Astrocyte of the cerebellum (primary cell): Measurements from ENCODE around the gene C3orf62.

ENCODE experiments used
- DNase-seq: peaks from one replicate; pipeline ENCODE4 v3.0.0-alpha.2; 2011; ENCODE audit warnings: low read depth
- H3K4me3 ChIP-seq: 2 replicates; pipeline ENCODE4 v1.5.1; 2011; ENCODE audit warnings: mild to moderate bottlenecking, low read depth, low read length, moderate library complexity
- CTCF ChIP-seq: IDR thresholded peaks from 2 replicates; pipeline ENCODE4 v1.5.1; 2012; ENCODE audit warnings: low read length, low read depth, moderate library complexity, mild to moderate bottlenecking; ENCODE audit errors: missing control alignments
- in situ Hi-C: cut with HindIII; loops from 2 replicates; pipeline ENCODE4 v1.10.0; 2017; ENCODE audit warnings: low sequenced_read_pairs

C3orf62 gene

GRCh38 chr3:49270156-49270500, 6.9 kb downstream of the C3orf62 start:
- TF ChIP-seq CTCF = no peak
- no peak overlapping the region for H3K4me3 ChIP-seq
- DNase-seq = no peak
- in situ Hi-C loops = no loop called here

- TF ChIP-seq CTCF = no peak
- DNase-seq = no peak
- H3K4me3 ChIP-seq = no peak overlapping the region
- in situ Hi-C loops = no loop called here
Measured at GRCh38 chr3:49269443-49270155, 7.4 kb downstream of the C3orf62 start.

- DNase-seq = no peak
- no peak for TF ChIP-seq CTCF
- H3K4me3 ChIP-seq = no peak overlapping the region
- in situ Hi-C loops = no loop called here
Measured at GRCh38 chr3:49266410-49267095, 10.5 kb downstream of the C3orf62 start.

- DNase-seq = no peak
- H3K4me3 ChIP-seq = no peak overlapping the region
- in situ Hi-C loops = no loop called here
- TF ChIP-seq CTCF = no peak
Measured at GRCh38 chr3:49265661-49266386, 11.2 kb downstream of the C3orf62 start.

GRCh38 chr3:49263159-49263889, 13.7 kb downstream of the C3orf62 start:
- no peak overlapping the region for H3K4me3 ChIP-seq
- no peak for DNase-seq
- in situ Hi-C loops = no loop called here
- TF ChIP-seq CTCF = no peak

GRCh38 chr3:49260806-49261324, 16.2 kb downstream of the C3orf62 start:
- DNase-seq = no peak
- no peak for TF ChIP-seq CTCF
- in situ Hi-C loops = no loop called here
- H3K4me3 ChIP-seq = no peak overlapping the region
